HG03565 (cell line): ENCODE data around the gene YAE1.

Experiments used
- ATAC-seq: cut with Tn5 transposase; IDR thresholded peaks from one replicate; pipeline ENCODE4 v1.9.1; 2021; ENCODE audit warnings: mild to moderate bottlenecking, moderate library complexity; ENCODE audit not compliant: unreplicated experiment

YAE1 gene

GRCh38 chr7:39606352-39606751, 40.1 kb downstream of the YAE1 start:
- ATAC-seq = no peak

- no peak for ATAC-seq
Observed at GRCh38 chr7:39606941-39607340, 40.7 kb downstream of the YAE1 start.

GRCh38 chr7:39607865-39608264, 41.7 kb downstream of the YAE1 start:
- ATAC-seq = no peak

- no peak for ATAC-seq
Observed at GRCh38 chr7:39608278-39608677, 42.1 kb downstream of the YAE1 start.

GRCh38 chr7:39609113-39609934, 43.1 kb downstream of the YAE1 start:
- no peak for ATAC-seq

GRCh38 chr7:39609935-39610263, 43.7 kb downstream of the YAE1 start:
- no peak for ATAC-seq

- ATAC-seq = no peak
Observed at GRCh38 chr7:39613577-39613976, 47.4 kb downstream of the YAE1 start.

GRCh38 chr7:39614299-39614698, 48.1 kb downstream of the YAE1 start:
- ATAC-seq = no peak

GRCh38 chr7:39615350-39615975, 49.3 kb downstream of the YAE1 start:
- no peak for ATAC-seq

- no peak for ATAC-seq
Observed at GRCh38 chr7:39616138-39616537, 49.9 kb downstream of the YAE1 start.

- no peak for ATAC-seq
Observed at GRCh38 chr7:39617005-39617404, 50.8 kb downstream of the YAE1 start.

- ATAC-seq = no peak
Observed at GRCh38 chr7:39618868-39619267, 52.7 kb downstream of the YAE1 start.

- no peak for ATAC-seq
Observed at GRCh38 chr7:39620486-39620885, 54.3 kb downstream of the YAE1 start.

- ATAC-seq = no peak
Observed at GRCh38 chr7:39621261-39621660, 55.1 kb downstream of the YAE1 start.

GRCh38 chr7:39621784-39622411, 55.7 kb downstream of the YAE1 start:
- ATAC-seq = peak; percentile 34
